DND-41 (cell line): Measurements from ENCODE around the gene SPRED1.

Experiments used
- CTCF ChIP-seq: IDR thresholded peaks from 2 replicates; pipeline ENCODE4 v1.5.1; 2012; ENCODE audit warnings: borderline replicate concordance, low read length, moderate library complexity, mild to moderate bottlenecking; ENCODE audit not compliant: poor library complexity, severe bottlenecking; ENCODE audit errors: extremely low read depth
- EZH2 ChIP-seq: IDR thresholded peaks from 3 replicates; pipeline ENCODE4 v1.6.1; 2012; ENCODE audit warnings: borderline replicate concordance, low read depth, mild to moderate bottlenecking, moderate library complexity, low read length, inconsistent platforms; ENCODE audit not compliant: severe bottlenecking

GRCh38 chr15:38351466-38351865, 98.8 kb downstream of the SPRED1 start:
- no peak for TF ChIP-seq CTCF
- no peak for TF ChIP-seq EZH2
